ENCODE data around the gene RINL.

Gene RINL

DNA sequence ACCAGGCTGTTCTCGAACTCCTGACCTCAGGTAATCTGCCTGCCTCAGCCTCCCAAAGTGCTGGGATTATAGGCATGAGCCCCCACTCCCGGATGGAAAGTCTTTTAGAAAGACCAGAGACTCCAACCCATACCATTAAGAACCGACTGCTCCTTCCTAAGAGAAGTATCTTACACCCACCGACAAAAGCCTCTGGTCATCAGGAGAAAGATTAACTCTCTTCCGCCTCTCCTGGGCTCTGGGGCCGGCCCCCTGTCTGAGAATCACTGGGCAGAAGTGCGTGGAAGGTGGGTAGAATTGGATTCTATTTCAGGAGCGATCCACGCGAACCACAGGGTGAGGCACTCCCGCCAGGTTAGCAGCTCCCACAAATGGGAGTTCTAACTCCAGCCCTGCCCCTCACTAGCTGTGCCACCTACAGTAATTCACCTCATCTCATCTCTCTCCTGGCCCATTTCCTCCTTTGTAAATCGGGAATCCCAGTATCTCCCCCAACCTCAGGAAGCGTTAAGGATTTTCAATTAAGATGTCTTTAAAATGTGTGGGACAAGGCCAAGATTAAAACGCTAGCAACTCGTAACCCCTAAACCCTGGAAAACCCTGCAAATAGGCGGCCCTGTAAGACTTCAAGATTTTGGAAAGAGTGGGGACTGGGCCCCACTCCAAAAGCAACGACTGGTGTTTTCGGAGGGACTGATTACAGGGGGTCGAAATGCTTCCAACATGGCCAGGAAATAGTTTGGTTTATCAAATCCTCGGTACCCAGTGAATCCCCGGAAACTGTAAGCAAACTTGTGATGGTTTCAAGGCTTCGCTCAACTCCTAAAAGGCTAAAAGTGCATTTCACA lies 29.6 kb downstream of the RINL start:
- no peak for DNase-seq

DNA sequence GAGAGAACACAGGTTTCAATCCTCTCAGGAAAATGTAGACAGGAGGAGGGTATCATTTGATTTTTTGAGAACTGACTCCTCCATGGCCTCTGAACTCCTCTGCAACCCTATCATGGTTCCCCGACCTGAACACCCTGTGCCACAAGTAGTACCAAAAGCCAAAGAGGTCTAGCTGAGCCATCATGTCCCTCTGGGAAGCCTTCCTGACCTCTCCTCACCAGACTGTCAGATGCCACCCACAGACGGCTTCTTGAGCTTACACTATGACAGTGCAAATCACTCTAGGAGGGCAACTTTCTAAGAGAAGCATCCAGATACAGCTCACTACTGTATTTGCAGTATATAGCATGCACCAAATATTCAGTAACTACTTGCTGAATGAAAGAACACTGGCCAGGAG lies 32.0 kb downstream of the RINL start:
- DNase-seq: no peak

DNA sequence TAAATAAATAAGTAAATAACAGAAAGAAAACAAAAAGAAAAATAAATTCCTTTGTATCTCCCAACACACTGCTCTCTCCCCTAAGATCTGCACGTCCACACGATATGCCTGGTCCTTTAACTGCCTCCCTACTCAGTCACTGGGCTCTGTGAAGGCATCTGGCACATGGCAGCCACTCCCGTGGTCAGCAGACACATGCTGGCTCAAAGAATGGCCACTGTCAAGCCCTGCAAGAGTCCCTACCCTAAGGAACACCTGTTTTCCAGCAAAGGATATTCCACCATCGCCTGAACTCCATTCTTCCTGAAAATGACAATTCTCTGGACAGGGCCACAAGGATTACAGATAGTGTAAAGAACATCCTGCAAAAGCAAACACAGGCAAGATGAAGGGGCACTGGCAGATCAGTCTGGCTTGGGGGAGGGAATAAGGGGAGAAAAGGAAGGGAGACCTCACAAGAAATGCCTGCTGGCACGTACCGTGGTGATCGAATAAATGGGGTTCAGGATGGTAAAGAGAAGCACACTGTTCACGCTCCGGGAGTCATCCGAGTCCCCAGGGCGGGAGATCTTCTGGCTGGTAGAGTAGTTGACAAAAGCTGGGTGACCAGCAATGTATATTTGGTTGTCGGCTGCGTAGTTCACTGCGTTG lies 32.6 kb downstream of the RINL start:
- no peak for DNase-seq

DNA sequence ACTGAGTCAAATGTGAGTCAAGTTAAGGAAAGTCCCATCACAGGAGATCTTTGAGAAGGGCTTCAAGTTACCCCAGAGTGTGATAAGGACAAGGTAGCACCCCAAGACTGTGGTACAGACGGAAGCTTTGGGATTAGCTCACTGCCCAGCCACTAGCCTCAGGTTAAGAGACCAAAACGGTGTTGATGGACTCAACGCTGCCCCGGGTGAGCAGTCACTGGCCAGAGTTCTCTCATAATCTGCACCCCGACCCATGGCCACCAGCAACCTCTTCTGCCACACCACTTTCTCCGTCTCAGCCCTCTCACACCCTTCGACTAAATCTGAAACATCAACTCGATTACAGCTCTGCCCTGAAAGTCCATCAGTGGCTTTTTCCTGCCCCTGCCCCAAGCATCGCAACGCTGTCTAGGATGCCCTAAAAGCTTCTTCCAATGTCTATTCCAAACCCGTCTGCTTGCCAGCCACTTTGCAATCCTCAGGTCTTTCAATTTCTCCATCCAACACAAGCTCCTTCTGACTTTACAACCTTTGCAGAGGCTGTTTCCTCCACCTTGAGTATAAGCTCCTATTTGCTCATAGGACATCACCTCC lies 33.9 kb downstream of the RINL start:
- no peak for DNase-seq

DNA sequence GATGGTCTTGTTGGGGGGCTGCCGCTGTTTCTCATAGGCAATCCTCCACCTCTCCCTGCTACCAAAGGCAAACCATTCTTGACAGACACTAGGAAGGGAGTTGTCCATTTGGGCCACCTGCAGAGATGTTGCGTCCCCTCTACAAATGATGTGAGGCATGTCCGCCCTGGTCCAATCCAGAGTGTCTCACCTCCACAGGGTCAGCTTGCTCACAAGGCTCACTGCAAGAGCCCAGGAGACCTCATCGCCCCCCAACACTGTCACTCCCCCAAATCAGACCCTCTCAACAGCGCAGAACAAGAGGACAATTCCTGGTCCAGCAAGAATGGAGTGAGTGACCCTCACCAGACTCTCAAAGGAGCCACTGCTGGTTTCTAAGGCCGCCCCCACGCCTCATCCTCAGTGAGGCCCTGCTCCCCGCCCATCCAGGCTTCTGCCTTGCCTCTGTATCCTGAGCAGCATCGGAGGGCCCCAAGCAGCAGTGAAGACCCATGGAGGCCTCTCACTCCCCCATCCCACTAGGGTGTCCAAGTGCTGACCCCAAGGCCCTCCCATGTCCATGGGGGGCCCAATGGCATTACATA lies 34.8 kb downstream of the RINL start:
- DNase-seq: no peak

DNA sequence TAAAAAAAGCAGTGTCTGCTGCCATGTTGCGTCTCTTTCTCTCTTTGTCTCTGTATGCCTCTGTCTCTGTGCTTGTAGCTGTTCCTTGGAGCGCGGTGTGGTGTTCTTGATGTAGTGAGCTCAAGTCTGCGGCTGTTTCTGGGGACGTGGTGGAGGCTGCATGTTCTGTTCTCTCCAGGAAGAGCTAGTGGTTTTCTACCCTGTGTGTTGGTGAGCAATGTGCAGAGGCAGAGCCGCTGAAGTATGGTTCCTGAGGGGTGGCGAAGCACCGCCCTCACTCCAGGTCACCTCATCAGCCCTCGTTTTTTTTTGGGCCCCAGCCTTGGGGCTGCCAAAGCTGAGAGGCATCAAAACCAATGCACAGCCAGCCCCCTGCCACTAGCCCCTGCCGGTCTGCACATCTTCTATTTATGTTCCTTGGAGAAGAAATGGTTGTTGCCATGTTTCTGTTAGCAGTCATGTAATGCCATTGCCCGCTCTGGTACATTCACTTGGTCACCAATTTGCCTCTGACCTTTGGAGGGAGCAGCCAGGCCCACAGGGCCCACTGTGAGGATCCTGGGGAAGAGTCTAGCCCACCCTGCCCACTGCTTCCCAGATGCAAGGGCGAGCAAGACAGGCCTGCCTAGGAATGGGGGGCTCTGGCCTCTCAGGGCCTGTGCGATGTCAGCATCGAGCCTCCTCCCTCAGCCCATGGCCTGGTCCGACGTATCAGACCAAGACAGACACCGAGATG lies 35.5 kb downstream of the RINL start:
- peak; percentile 71 for DNase-seq

DNA sequence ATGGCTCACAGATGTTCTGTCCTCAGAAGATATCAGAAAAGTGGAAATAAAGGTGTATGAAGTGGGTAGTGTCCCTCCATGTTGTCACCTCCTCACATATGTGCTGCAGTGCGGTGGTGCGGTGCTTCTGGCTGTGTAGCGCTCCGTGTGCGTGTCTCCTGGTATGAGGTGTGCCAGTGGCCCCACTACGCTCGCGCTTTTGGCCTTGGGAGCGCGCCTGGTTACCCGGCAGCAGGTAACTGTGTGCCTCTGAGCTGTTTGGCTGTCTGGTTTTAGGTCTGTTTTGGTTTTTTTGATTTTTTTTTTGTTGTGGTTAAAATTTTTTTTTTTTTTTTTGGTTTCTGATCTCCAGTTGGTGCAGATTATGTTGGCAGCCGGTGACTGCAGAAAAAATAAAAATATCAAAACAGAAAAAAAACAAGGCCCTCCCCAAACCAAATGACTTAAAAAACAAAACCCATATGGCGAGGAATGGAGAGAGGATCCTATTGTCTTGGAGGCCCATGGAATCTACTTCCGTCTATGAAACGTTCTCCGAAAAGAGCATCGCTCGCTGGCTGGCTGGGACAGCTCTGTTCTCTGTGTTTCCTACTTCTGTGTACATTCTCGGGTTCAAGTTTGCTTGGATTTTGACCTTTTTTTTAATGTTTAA lies 36.2 kb downstream of the RINL start:
- DNase-seq: peak; percentile 44

DNA sequence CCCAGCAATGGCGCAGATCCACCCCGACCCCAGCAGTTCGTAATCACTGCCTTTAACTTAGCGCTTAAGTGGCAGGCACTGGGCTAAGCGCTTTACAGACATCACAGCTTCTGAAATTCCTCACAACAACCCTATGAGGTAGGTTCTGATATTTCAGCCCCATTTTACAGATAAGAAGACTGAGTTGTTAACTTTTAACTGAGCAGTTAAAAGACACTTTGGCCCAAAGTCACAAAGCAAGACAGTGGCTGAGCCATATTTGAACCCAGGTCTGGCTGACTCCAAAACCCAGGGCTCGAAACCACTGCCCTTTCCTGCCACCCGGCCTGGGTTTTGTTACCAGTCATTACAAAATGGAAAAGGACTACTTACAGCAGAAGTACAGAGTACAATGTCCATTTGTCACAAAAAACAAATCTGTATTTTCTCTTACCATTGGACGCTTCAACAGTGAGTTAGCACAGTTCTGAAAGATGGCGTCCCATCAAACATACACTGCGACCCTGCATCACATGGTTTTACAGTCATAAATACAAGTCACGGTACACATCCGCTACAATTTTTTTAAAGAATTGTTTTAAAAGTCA lies 36.8 kb downstream of the RINL start:
- no peak for DNase-seq

DNA sequence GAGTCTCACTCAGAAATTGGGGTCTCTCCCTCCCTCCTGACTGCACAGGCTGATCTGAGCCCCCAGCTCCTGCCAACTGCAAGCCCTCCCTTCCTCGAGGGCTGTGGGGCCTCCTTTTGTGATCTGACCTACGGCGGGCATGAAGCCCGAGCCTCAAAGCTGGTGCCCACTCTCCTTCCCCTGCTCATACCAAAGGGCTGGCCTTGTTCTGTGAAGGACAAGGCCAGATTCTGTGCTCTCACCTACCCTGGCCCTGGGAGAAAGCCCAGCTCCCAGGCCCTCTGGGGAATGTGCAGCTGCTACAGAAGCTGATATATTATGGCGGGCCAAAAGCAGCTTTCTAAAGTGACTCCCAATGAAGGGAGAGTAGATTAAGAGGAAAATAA lies 37.5 kb downstream of the RINL start:
- no peak for DNase-seq

DNA sequence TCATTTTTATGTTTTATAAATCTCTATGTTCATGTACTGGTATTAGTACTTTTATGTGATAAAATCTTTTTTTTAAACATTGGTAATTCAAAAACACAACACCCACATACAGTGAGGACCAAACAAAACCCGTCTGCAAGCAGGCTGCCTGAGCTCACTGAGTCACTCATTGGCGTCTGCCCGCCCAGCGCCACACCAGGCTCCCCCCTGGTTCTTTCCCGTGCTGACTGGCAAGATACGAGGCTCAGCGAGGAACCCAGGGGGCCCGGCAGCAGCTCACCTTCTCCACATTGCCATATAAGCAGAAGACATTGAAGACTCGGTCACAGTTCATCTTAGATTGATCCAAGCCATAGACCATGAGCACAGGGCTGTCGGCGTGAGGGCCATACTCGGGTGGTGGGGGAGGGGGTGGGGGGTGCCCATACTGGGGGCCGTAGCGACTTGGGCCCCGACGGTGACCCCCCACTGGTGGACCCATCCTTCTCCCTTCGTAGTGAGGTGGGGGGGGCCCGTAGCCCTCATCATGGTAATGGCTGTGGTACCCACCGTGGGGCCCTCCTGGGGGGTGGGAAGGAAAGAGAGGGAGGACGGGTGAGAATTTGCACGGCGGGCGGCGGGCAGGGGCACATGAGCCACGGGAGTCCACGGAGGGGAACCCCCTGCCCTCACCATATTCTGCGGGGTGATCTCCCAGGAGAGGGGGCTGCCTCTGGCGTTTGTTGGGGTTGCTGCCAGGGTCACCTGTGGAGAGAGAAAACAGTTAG lies 38.1 kb downstream of the RINL start:
- DNase-seq: peak; percentile 47

DNA sequence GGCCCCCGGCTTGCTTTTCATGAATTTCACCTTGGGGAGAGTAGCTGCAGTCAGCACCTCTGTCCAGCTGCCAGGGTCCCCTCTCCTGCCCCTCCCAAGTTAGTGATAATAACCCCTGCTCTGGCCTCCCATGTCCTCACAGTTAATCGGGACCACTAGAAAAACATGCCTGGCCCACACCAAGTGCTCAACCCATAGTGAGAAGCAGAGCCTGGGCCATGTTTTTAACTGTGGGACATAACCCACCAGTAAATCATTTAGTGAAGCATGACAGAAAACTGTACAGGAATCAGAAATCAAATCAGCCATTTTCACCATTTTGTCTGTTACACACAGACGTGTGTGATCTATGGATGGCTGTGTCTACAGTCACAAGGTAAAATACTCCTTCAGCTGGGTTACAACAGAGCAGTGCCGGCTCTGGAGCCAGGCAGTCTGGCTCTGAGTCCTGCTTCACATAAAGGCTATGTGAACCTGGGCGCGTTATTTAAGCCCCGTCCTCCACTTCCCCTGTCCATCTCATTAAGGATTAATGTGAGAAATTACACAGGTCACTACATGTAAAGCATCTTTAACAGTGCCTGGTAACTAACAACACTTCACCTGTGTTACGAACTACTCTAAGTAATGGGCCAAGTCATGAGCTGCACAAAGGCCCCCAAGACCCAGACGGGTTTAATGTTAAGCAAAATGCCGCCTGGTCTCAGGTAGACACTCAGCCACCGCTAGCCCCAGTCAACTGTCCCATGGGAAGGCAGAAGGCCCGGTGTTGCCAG lies 38.9 kb downstream of the RINL start:
- no peak for DNase-seq

DNA sequence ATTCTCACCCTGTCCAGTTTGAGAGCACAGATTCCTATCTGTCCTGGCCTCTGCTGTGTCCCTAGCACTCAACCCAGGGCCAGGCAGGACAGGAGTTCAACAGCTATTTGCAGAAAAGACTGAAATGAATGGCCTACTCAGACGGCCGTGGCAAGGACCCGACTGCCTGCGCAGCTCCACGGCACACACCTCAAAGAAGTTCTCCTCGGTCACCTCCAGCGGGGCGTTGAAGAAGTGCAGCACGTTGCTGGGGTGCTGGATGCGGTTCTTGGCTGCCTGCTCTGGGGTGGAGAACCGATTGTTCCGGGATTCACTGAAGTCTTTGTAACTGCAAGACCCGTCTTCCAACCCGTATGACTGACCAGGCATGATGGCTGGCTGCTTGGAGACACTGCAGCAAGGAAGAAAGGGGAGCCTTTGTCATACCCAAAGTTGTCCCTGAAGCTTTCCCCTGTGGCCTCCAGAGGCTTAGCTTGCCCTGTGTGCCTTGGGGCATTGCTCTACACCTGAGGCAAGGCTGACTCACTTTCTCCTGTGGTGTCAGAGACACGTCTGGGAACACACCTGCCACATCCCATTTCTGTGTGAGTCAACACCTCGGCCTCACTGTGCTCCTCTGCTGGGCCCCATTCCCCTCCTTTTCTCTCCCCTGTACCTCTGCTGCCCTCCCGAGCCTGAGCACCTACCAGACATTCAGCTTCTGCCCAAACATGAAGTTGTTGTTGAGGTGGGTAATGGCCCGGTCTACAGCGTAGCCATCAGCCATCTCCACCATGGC lies 39.7 kb downstream of the RINL start:
- peak; percentile 80 for DNase-seq

DNA sequence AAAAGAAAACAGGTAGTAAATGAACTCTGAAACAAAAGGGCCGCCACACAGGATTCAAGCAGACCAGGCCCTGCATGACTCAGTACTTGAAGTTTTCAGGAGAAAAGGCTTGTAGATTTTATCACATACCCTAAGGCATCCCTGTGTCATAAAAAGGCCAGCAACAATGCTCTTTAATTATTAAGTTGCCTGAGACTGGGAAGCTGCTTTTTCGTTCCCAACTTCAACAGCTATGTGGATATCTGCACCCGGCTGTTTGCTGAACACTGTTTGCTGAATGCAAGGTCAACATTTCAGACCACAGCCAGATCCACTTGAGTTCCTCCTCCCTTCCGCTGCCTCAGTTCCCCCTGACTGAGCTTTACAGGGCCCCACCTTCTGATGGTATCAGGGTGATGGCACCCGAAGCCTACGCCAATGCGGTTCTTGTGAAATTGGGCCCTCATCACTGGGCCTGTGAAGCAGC lies 40.4 kb downstream of the RINL start:
- no peak for DNase-seq

DNA sequence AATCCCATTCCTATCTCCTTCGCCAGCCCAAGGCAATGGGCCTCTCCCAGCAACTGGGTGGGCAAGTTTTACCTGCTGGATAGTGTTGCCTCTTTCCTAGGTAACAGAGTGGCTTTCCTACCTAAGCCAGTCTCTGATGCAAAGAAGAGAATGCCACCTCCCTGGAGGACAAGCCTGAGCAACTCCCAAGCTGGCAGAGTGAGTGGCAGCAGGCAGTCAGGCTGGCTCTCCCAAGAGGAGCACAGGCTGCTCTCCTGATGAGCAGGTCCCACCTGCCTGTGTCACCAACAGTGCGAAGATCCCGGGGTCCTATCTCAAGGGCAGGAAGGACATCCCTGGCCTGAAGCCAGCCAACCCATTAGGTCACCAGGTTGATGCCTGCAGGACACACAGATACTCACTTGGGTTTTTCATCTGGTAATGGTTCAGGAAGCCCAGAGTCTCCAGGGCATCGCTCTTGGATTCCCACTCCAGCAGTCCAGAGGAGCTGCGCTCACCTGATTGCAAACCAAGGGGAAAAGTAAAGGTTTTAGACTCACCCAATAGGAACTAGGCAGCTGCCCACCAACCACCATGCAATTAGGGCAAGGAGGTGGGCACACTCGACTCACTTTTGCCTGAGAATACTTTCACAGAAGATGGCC lies 41.0 kb downstream of the RINL start:
- DNase-seq: no peak

DNA sequence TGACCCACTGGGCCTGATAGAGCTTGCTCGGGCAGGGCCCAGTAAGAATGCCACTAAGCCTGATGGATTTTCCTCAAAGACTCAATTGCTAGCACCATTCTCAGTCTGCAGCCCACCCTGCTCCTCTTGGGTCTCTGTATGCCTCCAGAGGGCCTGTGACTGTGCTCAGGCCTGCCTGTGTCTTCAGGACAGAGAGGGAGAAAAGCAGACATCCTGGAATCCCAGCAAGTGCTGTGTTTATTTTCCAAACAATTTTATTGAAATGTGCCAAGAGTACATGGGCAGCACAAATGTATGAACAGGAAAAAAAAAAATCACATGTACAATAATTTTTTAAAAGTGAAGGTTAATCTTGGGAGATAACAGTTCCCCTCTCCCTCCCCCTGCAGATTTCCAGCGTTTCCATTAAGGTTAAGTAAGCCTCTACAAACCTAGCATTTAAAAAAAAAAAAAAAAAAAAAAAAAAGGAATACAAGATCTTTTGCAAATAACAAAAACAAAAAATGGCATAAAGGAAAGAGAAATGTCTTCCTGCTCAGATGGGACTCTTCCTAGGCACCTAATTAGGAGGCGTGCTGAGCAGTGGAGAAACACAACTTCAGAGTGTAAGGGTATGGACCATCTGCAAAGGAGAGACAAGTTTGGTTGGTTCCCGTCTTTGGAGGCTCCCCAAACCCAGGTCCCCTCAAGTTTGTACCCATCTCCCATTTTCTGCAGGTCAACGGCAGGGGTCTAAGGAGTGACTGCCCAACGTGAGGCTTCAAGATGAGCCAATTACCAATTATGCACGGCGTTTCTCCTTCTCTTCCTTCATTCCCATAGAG lies 41.7 kb downstream of the RINL start:
- DNase-seq: no peak

DNA sequence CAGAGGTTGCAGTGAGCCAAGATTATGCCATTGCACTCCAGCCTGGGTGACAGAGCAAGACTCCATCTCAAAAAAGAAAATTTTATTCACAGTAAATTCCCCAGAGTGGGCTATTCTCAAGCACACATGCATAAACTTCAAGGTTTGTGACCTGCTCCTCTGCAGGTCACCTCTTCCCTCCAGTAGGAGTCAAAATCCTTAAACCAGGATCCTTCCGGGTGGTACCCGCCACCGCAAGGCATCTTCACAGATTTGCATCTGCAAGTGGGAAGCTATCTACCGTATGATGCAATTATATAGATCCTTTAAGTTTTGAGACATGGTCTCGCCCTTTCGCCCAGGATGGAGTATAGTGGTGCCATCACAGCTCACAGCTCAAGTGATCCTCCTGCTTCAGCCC lies 43.5 kb downstream of the RINL start:
- no peak for DNase-seq

DNA sequence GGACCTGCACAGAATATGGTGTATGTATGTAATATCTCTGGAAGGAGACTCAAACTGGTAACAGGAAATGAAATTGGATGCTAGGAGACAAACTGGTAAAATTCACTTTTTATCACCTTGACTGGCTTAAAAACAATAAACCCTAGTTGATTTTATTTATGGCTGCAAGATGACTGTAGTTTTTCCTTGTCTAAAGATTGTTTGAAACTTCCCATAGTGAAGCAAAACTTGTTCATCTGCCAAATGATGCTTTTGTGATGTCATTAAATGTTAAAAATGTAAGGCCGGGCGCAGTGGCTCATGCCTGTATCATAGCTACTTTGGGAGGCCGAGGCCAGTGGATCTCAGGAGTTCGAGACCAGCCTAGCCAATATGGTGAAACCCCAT lies 44.0 kb downstream of the RINL start:
- no peak for DNase-seq

DNA sequence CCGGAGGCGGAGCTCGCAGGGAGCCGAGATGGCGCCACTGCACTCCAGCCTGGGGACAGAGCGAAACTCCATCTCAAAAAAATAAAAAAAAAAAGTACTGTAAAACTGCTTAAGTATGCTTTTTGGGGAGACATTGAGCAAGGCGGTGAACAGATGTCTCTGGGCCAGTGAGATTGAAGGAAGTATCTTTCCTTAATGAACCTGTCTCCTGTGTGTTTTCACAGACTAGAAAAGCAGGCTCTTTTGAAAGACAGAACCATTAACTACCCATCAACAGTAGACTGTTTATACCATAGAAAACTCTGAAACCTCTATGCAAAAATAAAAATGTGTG lies 45.0 kb downstream of the RINL start:
- no peak for DNase-seq
